Esophagus muscularis mucosa (tissue), 4 donors: ENCODE results near the gene HSPA6.
"Not testable (repeated sequence)": the region's sequence is repeated elsewhere in the genome, so short reads cannot be mapped to it uniquely, and the experiment has no call there.

ENCODE experiments used
- EP300 ChIP-seq: sonication (generic); formaldehyde crosslinking; IDR thresholded peaks from one replicate; pipeline ENCODE4 v1.6.1; 2017; ENCODE audit warnings: antibody characterized with exemption
- POLR2A ChIP-seq: fragments of 450-650 bp; IDR thresholded peaks from one replicate; pipeline ENCODE4 v1.6.1; 2017; ENCODE audit warnings: antibody characterized with exemption, moderate library complexity, mild to moderate bottlenecking, low read depth
- TF ChIP-seq, protein P1 (sequence below), 3 experiments: fragments of 200-600 bp in 2 of 3; fragments of 450-650 bp in 1 of 3; sonication (generic) in 2 of 3; IDR thresholded peaks; one replicate each; pipeline ENCODE4 v1.5.1; 2017 to 2019; ENCODE audit warnings: antibody characterized with exemption in 3 of 3, mild to moderate bottlenecking in 2 of 3, moderate library complexity in 1 of 3

DNA sequence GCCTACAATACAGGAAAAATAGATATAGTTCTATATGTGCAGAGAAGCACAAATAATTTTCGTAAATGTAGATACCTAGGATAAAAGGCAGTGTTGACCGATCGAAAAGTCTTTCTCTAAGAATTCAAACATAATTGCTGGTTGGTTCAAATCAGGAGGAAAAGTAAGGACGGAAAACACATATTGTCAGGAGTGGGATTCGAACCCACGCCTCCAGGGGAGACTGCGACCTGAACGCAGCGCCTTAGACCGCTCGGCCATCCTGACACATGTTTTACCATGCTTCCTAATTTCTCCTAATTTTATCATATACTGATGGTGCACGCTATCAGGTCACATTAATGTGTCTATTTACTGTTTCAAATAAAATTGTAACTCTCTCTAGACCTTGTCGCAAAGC is 5.8 kb downstream of the HSPA6 start:
- TF ChIP-seq, protein P1, sequence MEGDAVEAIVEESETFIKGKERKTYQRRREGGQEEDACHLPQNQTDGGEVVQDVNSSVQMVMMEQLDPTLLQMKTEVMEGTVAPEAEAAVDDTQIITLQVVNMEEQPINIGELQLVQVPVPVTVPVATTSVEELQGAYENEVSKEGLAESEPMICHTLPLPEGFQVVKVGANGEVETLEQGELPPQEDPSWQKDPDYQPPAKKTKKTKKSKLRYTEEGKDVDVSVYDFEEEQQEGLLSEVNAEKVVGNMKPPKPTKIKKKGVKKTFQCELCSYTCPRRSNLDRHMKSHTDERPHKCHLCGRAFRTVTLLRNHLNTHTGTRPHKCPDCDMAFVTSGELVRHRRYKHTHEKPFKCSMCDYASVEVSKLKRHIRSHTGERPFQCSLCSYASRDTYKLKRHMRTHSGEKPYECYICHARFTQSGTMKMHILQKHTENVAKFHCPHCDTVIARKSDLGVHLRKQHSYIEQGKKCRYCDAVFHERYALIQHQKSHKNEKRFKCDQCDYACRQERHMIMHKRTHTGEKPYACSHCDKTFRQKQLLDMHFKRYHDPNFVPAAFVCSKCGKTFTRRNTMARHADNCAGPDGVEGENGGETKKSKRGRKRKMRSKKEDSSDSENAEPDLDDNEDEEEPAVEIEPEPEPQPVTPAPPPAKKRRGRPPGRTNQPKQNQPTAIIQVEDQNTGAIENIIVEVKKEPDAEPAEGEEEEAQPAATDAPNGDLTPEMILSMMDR (IDR thresholded peaks at IDR 0.05): not testable (repeated sequence)
- TF ChIP-seq EP300, POLR2A: not testable (repeated sequence)
